Hematopoietic multipotent progenitor cell treated with erythropoietin and hydrocortisone succinate and interleukin-3 and kit ligand, for 6 days (in vitro differentiated cells): Measurements from ENCODE around the gene RNF43.
A peak's percentile ranks its signal among the peaks of the same experiment; 100 is the strongest.

Experiments
- DNase-seq: peaks from one replicate; pipeline ENCODE4 v3.0.0-alpha.2; 2015

Gene RNF43

DNA sequence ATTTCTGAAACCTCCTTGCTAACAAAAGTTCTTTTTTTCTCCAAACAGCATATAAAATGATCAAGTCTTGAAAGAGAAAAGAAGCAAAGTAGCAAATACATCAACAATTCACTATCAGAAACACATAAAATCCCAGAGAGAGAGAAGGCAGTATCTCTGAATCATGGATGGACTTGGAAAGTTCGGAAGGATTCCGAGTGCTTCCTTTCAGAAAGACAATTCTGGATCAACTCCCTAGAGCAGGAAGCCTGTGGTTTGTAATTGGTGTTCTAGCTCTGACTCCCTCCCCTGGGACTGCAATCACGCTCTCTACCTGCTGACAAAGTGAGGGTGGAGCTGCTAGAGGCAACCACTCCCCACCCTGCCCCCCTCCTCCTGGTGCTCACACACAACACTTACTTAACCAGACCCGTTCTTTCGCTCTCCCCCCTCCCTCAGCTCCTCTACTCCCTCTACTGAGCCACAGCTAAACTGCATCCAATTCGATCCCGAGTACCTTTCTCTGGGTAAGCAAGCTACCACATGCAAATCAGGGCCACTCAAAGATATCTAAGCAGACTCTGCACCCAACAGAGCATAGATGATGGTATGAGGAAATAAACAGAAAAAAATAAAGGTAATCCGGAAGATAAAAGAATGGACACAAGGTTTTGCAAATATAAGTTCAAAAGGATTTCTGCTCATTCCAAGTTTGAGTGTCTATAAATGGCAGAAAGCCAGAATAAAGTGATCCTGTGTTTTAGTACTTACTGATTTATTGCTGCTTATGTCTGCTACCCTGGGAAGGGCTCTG lies at the start of gene RNF43:
Gene RNF43 (minus strand): TSS at position 235 of the 793 bp plus-strand sequence. CDS start 1,957 bp downstream, outside the sequence.
- DNase-seq, result peak; percentile 94

GRCh38 chr17:58455491-58455890 lies 38.2 kb upstream of the RNF43 start:
- DNase-seq, result no peak

GRCh38 chr17:58452738-58453137 lies 35.4 kb upstream of the RNF43 start:
- no peak for DNase-seq

- peak; percentile 93 for DNase-seq
Measured at GRCh38 chr17:58447039-58447975, 30.0 kb upstream of the RNF43 start.

- no peak for DNase-seq
Measured at GRCh38 chr17:58446086-58446485, 28.8 kb upstream of the RNF43 start.

GRCh38 chr17:58436805-58437239 lies 19.5 kb upstream of the RNF43 start:
- DNase-seq, result peak; percentile 85

DNA sequence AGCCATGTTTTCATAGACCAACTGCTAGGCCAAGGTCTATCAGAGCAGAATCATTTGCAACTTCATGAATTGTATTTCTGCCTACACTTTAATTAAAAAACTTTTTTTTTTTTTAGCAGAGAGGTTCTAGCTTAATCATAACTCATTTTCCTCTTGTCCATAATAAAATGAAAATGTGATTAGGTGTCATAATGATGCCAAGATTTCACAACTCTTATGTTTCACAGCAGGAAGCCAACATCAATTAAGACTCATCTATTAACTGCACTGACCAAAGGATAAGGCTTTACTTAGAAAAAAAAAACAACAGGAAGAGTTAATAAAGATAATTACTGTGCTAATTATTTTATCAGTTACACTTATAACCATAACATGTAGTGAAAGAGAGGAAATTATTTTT lies 18.9 kb upstream of the RNF43 start:
- no peak for DNase-seq

DNA sequence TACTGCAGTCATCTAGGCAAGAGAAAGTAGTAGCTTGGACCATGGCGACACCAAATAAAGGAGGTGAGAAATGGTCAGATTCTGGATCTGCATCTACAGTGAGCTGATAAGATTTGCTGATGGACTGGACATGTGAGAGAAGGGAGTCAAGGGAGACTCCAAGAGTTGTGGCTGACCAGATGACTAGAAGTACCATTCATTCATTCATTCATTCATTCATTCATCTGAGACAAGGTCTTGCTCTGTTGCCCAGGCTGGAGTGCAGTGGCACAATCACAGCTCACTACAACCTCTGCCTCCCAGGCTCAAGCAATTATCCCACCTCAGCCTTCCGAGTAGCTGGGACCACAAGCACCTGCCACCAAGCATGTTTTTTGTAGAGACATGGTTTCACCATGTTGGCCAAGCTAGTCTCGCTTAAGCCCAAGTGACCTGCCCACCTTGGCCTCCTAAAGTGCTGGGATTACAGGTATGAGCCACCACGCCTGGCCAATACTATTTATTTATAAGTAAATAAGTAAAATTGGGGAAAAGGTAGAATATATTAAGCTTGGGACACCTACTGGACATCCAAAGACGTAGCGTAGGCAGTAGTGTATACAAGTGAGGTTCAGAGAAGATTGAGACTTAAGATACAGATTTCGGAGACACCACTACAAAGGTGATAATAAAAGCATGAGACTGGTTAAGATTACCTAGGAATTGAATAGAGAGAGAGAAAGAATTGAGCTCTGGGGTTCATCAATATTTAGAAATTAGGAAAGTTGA lies 15.7 kb upstream of the RNF43 start:
- DNase-seq, result peak; percentile 24

GRCh38 chr17:58427807-58428206 lies 10.5 kb upstream of the RNF43 start:
- DNase-seq, result no peak

- DNase-seq, result no peak
Measured at GRCh38 chr17:58421711-58422110, 4.4 kb upstream of the RNF43 start.

DNA sequence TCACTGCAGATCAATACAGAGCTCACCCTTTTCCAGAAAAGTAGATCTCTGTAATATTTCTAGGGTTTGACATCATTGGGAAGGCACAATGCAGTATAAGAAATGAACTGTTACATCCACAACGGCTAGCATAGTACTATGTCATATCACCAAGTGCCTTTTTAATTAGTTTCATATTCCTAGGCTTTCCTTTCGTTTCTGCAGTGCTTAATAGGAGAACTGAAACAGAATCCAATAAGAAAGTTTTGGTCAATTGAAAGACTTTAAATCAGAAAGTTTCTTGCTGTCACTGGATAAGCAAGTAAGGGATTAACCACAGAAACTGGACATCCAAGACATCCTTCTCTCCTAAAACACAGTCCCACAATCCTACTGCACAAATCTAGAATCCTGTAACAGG lies 3.5 kb upstream of the RNF43 start:
- no peak for DNase-seq

GRCh38 chr17:58416937-58417299 lies 416 bp downstream of the RNF43 start:
- no peak for DNase-seq

- no peak for DNase-seq
Measured at GRCh38 chr17:58416396-58416795, 938 bp downstream of the RNF43 start.

- no peak for DNase-seq
Measured at GRCh38 chr17:58415371-58416055, 1.8 kb downstream of the RNF43 start.

- no peak for DNase-seq
Measured at GRCh38 chr17:58414596-58414997, 2.7 kb downstream of the RNF43 start.

DNA sequence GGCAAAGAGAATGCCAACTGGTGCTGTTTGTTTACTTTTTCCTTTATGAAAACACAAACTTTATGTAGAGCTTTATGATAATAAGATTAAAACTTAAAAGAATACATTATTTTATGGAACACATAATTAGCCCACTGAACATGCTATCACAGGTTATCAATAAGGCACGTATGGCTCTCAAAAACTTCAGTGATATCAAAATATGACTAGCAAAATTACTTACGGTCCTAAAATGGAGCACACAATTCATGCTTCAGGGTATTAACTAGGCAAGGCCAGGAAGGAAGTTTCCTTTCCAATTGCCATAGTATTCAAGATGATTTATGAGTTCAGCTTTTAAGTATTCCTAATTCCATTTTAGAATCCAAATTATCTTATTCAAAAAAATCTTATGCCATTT lies 3.6 kb downstream of the RNF43 start:
- DNase-seq, result no peak

DNA sequence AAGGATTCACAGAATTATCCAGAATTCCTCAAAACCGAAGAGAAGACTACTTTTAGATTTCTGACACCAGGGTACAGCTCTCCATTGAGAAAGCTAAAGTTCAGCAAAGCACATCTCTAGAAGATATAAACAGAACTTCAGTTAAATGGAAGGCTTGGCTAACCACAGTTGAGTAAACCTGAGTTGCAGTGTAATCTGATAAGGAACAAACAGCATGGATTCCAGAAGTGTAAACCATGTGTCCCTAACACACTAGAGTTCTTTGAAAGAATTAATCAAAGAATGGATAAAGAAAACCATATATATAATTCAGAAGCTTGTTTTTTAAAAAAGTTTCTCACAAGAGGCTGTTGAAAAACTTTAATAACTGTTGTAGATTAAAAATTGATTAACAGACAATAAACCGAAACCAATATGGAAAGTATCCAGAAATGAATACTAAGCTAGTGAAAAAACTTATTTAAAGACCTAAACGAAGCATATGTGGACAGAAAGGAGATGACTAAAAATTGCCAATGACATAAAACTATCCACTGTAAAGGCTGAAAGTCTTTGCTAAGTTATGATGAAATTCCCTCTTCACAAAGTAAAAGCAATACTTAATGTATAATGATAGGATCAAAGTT lies 4.3 kb downstream of the RNF43 start:
- peak; percentile 63 for DNase-seq

- no peak for DNase-seq
Measured at GRCh38 chr17:58412064-58412703, 5.2 kb downstream of the RNF43 start.

GRCh38 chr17:58411408-58411894 lies 5.9 kb downstream of the RNF43 start:
- DNase-seq, result no peak

DNA sequence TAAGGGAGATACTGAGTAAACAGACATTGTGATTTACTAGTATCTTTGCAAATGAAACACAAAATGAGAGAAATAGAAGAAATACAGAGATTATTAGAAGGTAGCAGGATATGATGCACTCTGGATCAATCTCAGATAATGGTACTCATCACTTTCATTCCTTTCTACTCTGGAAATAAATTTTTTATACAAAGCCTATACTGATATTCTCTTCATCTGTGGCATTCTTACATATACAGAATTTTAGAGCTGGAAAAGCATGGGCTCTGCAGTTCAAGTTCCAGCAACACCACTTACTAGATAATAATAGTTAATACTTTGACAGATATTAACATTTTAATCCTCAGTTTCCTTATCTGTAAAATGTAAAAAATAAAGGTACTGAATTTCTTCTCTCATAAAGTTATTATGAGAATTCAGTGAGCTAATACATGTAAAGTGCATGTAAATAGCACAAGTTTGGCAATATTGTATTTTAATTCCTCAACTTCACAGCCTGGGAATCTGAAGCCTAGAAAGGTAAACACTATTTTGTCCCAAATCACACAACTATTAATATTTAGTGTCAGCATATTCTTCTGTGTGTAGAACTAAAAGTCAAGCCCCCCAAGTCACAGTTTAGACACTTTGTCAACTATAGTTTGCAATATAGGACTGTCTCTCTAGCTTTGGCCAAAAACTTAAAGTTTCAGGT lies 6.5 kb downstream of the RNF43 start:
- no peak for DNase-seq

DNA sequence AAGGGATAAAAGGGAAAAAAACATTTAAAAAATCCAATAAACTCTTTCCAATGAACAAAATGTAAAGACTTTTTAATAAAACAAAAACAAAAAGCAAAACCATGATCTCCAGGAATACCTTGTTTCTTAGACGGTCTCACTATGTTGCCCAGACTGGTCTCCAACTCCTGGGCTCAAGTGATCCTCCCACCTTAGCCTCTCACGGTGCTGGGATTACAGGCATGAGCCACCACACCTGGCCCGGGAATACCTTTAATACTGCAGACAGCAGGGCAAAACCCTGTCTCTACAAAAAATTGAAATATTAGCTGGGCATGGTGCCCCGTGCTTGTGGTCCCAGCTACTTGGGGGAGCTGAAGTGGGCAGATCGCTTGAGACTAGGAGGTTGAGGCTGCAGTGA lies 7.9 kb downstream of the RNF43 start:
- DNase-seq, result no peak
